Upper lobe of right lung (tissue), 1 donor: ENCODE measurements around the gene EIF2D. TPM values are rescaled to one million over a fixed set of nuclear protein-coding genes. Genes with fewer than 3 reads are reported as not detected.

ENCODE experiments used
- ATAC-seq: fragments of 200-7000 bp; cut with Tn5 transposase; one replicate; pipeline ENCODE4 v1.9.1; 2020; ENCODE audit warnings: mild to moderate bottlenecking, moderate library complexity
- DNase-seq: peaks from one replicate; pipeline ENCODE4 v3.0.0-alpha.2; 2020
- H3K27ac ChIP-seq: fragments of 200-600 bp; one replicate; pipeline ENCODE4 v1.8.0; 2022
- H3K27me3 ChIP-seq: fragments of 200-600 bp; one replicate; pipeline ENCODE4 v1.8.0; 2022; ENCODE audit warnings: mild to moderate bottlenecking
- H3K36me3 ChIP-seq: fragments of 200-600 bp; one replicate; pipeline ENCODE4 v1.8.0; 2022
- H3K4me1 ChIP-seq: fragments of 200-600 bp; one replicate; pipeline ENCODE4 v1.8.0; 2022
- H3K4me3 ChIP-seq: fragments of 200-600 bp; one replicate; pipeline ENCODE4 v1.8.0; 2022; ENCODE audit warnings: mild to moderate bottlenecking
- H3K9me3 ChIP-seq: fragments of 200-600 bp; one replicate; pipeline ENCODE4 v1.8.0; 2022
- CTCF ChIP-seq: fragments of 200-600 bp; IDR thresholded peaks from one replicate; pipeline ENCODE4 v1.8.0; 2022; ENCODE audit warnings: antibody characterized with exemption
- intact Hi-C: fragments of 100-400 bp; cut with DNase I; formaldehyde crosslinking; loops from one replicate; pipeline ENCODE4 v1.11.0; 2022
- total RNA-seq: library from RNA; stranded (reverse); fragmentation: NEBNext Ultra II Directional; extraction: Animal tissue kit (Norgen Biotek cat#: 25700); gene quantifications from one replicate; pipeline ENCODE4 v1.2.1, GENCODE V29; 2021
- donor health status: DM: no; HTN: yes; CAD: no; lungs with severe emphysema.

The EIF2D gene
- total RNA-seq, 1 donor from 2014 or later: 49.8 TPM

GRCh38 chr1:206595581-206596318 lies 16.5 kb downstream of the EIF2D start:
- no peaks in the 10 kb centered on the region for H3K9me3 ChIP-seq
- no peak for TF ChIP-seq CTCF
- no peaks in the 10 kb centered on the region for H3K27me3 ChIP-seq
- intact Hi-C loops: no loop called here
- H3K27ac ChIP-seq: no peak overlapping the region
- H3K4me3 ChIP-seq: no peak overlapping the region
- peak; percentile 52 for ATAC-seq
- no peak for DNase-seq
- H3K36me3 ChIP-seq: peaks cover 95% of the 10 kb centered on the region
- no peaks in the 10 kb centered on the region for H3K4me1 ChIP-seq

- Histone ChIP-seq H3K27ac (no peak overlapping the region), H3K27me3 (no peaks in the 10 kb centered on the region), H3K4me3 (no peak overlapping the region), H3K9me3 (no peaks in the 10 kb centered on the region), H3K4me1 (peaks cover 13% of the 10 kb centered on the region), H3K36me3 (peaks cover 93% of the 10 kb centered on the region)
- no peak for ATAC-seq
- TF ChIP-seq CTCF: no peak
- no peak for DNase-seq
- intact Hi-C loops: no loop called here
Observed at GRCh38 chr1:206593351-206593925, 18.8 kb downstream of the EIF2D start.

- Histone ChIP-seq H3K27ac (no peak overlapping the region), H3K9me3 (no peaks in the 10 kb centered on the region), H3K27me3 (no peaks in the 10 kb centered on the region), H3K4me1 (peaks cover 16% of the 10 kb centered on the region), H3K4me3 (no peak overlapping the region), H3K36me3 (peaks cover 93% of the 10 kb centered on the region)
- no peak for ATAC-seq
- intact Hi-C loops: no loop called here
- no peak for DNase-seq
- no peak for TF ChIP-seq CTCF
Observed at GRCh38 chr1:206591696-206592095, 20.6 kb downstream of the EIF2D start.

GRCh38 chr1:206591226-206591625 lies 21.0 kb downstream of the EIF2D start:
- peaks cover 16% of the 10 kb centered on the region for H3K4me1 ChIP-seq
- no peaks in the 10 kb centered on the region for H3K9me3 ChIP-seq
- H3K36me3 ChIP-seq: peaks cover 93% of the 10 kb centered on the region
- ATAC-seq (no peak), DNase-seq (no peak)
- H3K27ac ChIP-seq: no peak overlapping the region
- intact Hi-C loops: no loop called here
- no peak overlapping the region for H3K4me3 ChIP-seq
- H3K27me3 ChIP-seq: no peaks in the 10 kb centered on the region
- TF ChIP-seq CTCF: no peak

GRCh38 chr1:206590025-206590758 lies 22.1 kb downstream of the EIF2D start:
- intact Hi-C loops: no loop called here
- Histone ChIP-seq H3K4me1 (peaks cover 16% of the 10 kb centered on the region), H3K36me3 (peaks cover 93% of the 10 kb centered on the region), H3K9me3 (no peaks in the 10 kb centered on the region), H3K4me3 (no peak overlapping the region), H3K27ac (peak overlapping the region; percentile 12), H3K27me3 (no peaks in the 10 kb centered on the region)
- ATAC-seq (peak; percentile 13), DNase-seq (no peak)
- peak; percentile 26 for TF ChIP-seq CTCF
